HG03575 (cell line): ENCODE measurements around the gene INAVA.
"Not testable (repeated sequence)": the region's sequence is repeated elsewhere in the genome, so short reads cannot be mapped to it uniquely, and the experiment has no call there.

Source experiments
- ATAC-seq: cut with Tn5 transposase; IDR thresholded peaks from one replicate; pipeline ENCODE4 v1.9.1; 2021; ENCODE audit not compliant: unreplicated experiment, insufficient number of reproducible peaks, low FRiP score; ENCODE audit errors: extremely low read depth

Gene INAVA

DNA sequence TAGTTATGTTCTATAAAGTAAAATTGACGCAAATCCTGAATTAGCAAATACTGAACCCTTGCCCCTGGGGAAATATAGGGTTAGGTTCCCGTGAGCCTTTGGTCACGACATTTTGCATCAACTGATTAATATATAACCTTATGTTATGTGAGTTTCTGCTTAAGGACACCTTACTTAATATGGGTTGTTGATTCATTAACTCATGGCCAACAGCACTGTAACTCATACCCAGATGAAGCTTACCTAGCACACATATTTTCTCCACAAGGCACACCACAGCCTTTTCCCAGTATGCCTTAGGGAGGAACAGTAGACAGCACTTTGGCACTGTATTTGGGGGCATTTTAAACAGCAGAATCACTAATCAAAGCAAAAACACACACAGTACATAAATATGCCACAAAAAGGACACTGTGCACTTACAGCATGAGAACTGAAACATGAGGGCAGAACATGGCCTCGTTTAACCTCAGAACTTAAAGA is 15.1 kb downstream of the INAVA start:
- ATAC-seq = no peak

DNA sequence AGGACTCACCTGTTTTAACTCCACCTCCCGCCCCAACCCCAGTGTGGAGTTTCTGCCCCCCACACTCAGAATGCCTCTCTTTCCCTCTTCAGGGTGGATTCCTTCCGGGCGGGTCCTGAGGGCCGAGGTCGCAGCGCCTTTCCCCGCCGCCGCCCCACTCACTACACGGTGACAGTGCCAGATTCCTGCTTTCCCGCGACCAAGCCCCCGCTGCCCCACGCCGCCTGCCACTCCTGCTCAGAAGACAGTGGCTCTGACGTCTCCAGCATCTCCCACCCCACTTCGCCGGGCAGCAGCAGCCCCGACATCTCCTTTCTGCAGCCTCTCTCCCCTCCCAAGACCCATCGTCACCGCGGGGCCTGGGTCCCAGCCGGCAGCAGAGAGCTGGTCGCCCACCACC is 16.7 kb downstream of the INAVA start:
- no peak for ATAC-seq

- not testable (repeated sequence) for ATAC-seq
These were observed 17.2 kb downstream of the INAVA start for GRCh38 chr1:200911936-200912335.

DNA sequence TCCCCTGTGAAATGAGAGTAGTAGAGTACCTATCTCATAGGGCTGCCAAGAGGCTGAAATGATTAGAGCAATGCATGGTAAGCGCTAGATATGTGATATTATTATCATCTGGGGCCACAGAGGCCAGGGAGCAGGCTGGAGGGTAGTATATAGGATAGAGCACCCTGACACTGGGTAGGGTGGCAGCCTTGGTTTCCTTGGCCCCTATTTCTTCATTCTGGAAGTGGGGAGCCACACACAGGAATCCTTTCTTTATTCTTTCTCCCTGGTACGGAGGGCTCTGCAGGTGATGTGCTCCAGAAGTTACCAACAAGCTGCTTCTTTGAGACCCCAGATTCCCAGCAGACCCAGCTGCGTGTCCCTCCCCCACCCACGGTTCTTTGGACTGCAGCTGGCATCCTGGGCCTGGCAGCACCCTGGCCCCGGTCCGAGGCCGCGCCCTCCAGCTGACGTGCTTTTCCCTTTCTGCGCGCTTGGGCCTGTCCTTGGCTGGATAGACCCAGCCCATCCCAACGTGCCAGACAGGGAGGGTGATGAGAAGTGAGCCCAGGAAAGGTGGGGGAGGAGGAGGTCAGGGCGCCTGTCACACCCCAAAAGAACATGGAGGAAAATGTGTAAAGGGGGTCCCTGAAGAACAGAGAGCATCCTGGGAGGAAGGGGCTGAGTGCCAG is 18.2 kb downstream of the INAVA start:
- no peak for ATAC-seq

GRCh38 chr1:200916152-200916551 is 21.5 kb downstream of the INAVA start:
- ATAC-seq = no peak

GRCh38 chr1:200916681-200917080 is 22.0 kb downstream of the INAVA start:
- ATAC-seq = no peak

DNA sequence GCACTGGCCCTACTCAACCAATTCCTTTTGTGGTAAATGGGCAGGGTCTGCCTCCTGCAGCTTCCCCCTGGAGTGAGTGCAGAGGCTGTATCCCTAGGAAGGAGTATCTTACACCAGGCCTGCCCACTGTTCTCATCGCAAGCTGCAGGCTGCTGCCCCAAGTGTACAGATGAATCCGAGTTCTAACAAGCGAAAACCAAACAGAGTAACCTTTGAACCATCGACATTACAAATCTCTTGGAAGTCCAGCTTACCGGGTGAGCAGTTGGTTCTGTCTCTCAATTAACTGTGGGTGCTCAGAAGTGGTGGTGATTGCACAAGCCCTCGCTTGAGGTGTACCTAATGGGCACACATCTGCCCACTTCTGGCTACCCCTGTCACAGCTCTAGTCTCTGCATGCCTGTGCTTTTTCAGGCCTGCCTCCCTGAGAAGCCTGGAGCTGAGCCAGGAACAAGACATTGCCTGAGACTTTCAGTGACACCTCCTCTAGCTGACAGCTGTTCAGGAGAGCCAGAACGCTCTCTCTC is 22.7 kb downstream of the INAVA start:
- no peak for ATAC-seq

DNA sequence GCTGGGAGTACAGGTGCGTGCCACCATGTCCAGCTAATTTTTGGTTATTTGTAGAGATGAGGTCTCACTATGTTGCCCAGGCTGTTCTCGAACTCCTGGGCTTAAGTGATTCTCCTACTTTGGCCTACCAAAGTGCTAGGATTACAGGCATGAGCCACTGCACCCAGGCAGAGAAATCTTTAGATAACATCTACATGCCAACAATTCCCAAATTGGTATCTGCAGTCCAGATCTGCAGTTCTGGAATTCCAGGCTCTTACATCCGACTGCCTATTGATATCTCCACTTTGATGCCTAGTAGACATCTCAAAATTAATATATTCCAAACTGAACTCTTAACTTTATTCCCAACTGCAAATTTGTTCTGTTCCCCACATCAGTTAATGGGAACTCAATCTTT is 23.3 kb downstream of the INAVA start:
- no peak for ATAC-seq

DNA sequence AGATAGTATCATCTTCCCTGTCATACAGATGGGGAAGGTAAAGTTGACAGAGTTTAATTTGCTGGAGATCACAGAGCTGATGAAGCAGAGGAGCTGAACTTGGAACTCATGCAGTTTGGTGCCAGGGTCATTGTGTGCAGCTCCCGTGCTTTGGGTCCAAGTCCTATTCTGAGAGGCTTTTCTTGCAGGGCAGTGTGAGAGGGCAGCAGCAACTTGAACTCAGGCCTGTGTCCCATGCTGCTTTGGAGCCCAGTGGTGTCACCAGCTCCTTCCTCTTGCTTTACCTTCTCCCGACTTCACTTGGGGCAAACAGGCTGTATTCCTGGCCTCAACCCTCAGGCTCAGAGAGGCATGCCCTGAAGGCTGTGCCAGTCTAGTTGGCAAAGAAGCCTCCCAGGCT is 24.7 kb downstream of the INAVA start:
- ATAC-seq = no peak

DNA sequence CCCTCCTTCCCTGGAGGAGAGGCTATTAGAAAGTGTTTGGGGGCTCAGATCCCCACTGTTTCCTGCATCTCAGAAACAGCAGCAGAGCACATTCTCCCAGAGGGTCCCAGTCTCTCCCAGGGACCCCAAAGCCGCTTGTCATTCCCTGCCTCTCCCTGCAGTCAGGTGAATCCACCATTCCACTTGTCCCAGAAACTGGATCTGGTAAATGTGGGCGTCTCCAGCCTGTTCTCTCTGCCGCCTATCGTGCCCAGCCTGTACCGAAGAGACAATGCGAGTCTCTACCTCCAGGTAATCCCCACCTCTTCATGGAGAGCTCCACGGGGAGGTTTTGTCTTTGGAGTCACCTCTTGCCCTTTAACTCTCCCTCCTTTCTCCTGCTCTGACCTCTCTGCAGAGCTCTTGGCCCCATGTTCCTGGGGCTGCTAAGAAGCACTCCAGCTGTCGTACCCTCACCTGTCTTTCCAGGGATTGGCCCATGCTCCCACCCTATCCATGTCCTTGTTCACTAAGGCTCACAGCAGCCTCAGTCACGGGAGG is 26.9 kb downstream of the INAVA start:
- no peak for ATAC-seq

GRCh38 chr1:200922406-200922805 is 27.7 kb downstream of the INAVA start:
- no peak for ATAC-seq

GRCh38 chr1:200923601-200924000 is 28.9 kb downstream of the INAVA start:
- no peak for ATAC-seq

GRCh38 chr1:200925831-200926230 is 31.1 kb downstream of the INAVA start:
- no peak for ATAC-seq

- no peak for ATAC-seq
These were observed 35.0 kb downstream of the INAVA start for GRCh38 chr1:200929530-200930278.

DNA sequence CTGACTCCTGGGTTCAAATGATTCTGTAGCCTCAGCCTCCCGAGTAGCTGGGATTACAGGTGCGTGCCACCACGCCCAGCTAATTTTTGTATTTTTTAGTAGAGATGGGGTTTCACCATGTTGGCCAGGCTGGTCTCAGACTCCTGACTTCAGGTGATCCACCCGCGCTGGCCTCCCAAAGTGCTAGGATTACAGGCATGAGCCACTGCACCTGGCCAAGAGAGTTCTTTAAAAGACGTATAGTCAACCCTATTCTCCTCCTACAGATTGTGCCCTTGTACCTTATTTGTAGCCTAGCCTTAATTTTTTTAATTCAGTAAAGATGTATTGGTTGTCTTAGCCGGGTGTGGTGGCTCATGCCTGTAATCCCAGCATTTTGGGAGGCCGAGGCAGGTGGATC is 35.6 kb downstream of the INAVA start:
- not testable (repeated sequence) for ATAC-seq

DNA sequence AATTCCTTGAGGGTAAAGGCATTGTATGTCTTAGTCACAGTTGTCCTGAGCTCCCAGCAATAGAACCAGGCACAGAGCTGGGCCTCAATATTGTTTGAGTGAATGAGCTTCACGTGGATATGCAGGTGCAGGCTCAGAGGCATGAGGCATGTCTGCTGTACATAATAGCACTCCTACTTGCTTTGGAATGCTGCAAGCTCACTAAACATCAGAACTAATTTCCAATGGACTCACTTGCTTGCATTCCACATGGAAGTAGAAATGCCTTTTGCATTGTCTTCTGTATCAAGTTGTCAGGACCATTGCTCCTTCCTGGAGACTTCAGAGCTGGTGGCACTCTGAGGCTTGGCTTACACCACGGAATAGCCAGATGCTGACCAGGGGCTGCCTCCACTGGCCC is 37.1 kb downstream of the INAVA start:
- ATAC-seq = no peak

- ATAC-seq = no peak
These were observed 40.1 kb downstream of the INAVA start for GRCh38 chr1:200934676-200935245.

GRCh38 chr1:200935286-200935962 is 40.7 kb downstream of the INAVA start:
- ATAC-seq = not testable (repeated sequence)

GRCh38 chr1:200938955-200939354 is 44.3 kb downstream of the INAVA start:
- no peak for ATAC-seq
